Astrocyte of the cerebellum (primary cell): ENCODE measurements around the gene PTPRC.
A peak's percentile ranks its signal among the peaks of the same experiment; 100 is the strongest.

Experiments used
- DNase-seq: peaks from one replicate; pipeline ENCODE4 v3.0.0-alpha.2; 2011; ENCODE audit warnings: low read depth
- H3K4me3 ChIP-seq: 2 replicates; pipeline ENCODE4 v1.5.1; 2011; ENCODE audit warnings: mild to moderate bottlenecking, low read depth, low read length, moderate library complexity
- in situ Hi-C: cut with HindIII; loops from 2 replicates; pipeline ENCODE4 v1.10.0; 2017; ENCODE audit warnings: low sequenced_read_pairs
- TF ChIP-seq, protein P1 (sequence below): IDR thresholded peaks from 2 replicates; pipeline ENCODE4 v1.5.1; 2012; ENCODE audit warnings: low read length, low read depth, moderate library complexity, mild to moderate bottlenecking; ENCODE audit errors: missing control alignments

Gene PTPRC

DNA sequence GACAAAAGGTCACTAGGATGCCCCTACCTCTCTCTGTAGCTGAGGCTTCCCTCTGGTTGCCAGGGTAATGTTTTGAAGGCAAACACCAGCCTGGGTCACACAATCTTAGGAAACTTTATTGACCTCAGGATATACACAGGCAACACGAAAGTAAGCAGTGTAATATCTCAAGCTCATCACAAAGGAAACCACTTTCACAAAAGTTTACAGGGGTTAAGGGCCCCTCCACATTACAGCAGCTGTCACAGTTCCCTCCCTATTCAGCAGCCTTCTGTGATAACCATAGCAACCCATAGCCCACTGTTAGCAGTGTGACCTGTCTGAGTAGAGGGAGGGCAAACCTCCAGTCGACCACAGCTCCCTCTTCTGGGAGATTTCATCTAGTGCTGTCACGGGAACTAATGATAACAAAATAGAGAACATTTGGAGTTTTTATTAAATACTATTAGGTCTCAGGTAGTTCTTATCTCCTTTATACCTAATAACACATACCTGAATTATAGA is 149.8 kb downstream of the PTPRC start:
- H3K4me3 ChIP-seq: no peak overlapping the region
- TF ChIP-seq, protein P1, sequence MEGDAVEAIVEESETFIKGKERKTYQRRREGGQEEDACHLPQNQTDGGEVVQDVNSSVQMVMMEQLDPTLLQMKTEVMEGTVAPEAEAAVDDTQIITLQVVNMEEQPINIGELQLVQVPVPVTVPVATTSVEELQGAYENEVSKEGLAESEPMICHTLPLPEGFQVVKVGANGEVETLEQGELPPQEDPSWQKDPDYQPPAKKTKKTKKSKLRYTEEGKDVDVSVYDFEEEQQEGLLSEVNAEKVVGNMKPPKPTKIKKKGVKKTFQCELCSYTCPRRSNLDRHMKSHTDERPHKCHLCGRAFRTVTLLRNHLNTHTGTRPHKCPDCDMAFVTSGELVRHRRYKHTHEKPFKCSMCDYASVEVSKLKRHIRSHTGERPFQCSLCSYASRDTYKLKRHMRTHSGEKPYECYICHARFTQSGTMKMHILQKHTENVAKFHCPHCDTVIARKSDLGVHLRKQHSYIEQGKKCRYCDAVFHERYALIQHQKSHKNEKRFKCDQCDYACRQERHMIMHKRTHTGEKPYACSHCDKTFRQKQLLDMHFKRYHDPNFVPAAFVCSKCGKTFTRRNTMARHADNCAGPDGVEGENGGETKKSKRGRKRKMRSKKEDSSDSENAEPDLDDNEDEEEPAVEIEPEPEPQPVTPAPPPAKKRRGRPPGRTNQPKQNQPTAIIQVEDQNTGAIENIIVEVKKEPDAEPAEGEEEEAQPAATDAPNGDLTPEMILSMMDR: peak; percentile 29
- DNase-seq: no peak
- in situ Hi-C loops: no loop called here

DNA sequence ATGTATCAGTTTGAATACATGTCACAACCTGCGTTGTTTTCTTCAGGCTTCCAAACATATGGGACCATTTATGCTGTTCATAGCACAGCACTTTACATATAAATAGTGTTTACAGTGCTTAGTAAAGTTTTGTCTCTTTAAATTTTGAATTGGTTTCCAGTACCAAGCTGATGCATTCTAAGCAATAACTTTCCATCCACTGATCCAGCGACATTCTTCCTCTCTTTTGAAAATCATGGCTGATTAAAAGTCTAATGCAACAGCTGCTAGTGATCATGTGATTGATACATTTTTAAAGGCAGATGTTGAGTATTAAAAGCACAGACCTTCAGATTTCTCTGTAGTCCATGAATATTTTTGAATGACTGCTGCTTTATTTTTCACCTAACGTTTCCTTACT is 154.9 kb downstream of the PTPRC start:
- no peak for DNase-seq

DNA sequence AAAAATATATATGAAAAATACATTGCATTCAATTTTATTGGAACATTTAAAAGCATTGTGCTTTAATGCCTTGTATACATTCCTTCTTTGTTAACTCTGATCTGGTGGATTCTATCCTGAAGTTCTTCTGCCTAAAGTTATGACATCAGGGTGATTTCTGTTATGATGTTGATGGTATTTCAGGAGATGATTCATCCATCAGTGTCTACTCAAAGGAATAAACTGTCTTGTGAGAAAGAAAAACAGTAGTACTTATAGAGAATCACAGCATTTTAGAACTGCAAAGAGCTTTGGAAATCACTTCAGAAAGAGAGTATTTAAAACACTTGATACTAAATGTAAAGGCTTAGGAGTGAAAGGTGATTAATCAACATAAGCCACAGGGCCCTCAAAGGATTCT is 155.7 kb downstream of the PTPRC start:
- in situ Hi-C loops: no loop called here
- TF ChIP-seq, protein P1: no peak
- no peak overlapping the region for H3K4me3 ChIP-seq
- DNase-seq: no peak

More for the DNA sequence above, 154.9 kb downstream of the PTPRC start:
- in situ Hi-C loops: no loop called here
- no peak overlapping the region for H3K4me3 ChIP-seq
- TF ChIP-seq, protein P1: no peak

DNA sequence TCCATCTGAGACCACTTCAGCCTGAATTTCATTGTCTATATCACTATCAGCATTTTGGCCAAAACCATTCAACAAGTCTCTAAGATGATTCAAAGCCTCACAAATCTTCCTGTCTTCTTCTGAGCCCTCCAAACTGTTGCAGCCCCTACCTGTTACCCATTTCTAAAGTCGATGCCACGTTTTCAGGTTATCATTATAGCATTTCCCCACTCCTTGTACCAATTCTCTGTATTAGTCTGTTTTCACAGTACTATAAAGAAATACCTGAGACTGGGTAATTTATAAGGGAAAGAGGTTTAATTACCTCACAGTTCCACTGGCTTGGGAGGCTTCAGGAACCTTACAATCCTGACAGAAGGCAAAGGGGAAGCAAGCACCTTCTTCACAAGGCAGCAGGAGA is 158.8 kb downstream of the PTPRC start:
- no peak for DNase-seq
- TF ChIP-seq, protein P1: no peak
- in situ Hi-C loops: no loop called here
- H3K4me3 ChIP-seq: no peak overlapping the region

DNA sequence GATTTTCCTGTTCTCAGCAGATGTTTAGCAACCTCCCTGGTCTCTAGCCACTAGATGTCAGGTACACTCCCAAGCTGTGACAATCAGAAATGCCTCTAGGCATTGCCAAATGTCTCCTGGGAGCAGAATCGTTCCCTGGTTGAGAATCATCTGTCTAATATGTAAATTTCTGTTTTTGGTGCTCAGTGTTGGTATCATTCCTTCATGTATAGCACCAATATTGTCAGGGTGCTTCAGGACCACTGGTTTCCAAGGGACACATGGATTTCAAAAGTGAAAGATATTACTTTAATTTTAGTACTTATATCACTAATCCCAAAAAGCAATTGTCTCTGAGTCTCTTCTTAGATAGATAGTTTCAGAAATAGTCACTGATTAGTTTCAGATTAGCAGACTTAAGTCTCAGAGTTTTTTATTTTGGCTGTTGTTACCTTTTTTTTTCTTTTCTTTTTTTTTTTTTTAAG is 160.1 kb downstream of the PTPRC start:
- no peak overlapping the region for H3K4me3 ChIP-seq
- in situ Hi-C loops: no loop called here
- no peak for DNase-seq
- TF ChIP-seq, protein P1: no peak

DNA sequence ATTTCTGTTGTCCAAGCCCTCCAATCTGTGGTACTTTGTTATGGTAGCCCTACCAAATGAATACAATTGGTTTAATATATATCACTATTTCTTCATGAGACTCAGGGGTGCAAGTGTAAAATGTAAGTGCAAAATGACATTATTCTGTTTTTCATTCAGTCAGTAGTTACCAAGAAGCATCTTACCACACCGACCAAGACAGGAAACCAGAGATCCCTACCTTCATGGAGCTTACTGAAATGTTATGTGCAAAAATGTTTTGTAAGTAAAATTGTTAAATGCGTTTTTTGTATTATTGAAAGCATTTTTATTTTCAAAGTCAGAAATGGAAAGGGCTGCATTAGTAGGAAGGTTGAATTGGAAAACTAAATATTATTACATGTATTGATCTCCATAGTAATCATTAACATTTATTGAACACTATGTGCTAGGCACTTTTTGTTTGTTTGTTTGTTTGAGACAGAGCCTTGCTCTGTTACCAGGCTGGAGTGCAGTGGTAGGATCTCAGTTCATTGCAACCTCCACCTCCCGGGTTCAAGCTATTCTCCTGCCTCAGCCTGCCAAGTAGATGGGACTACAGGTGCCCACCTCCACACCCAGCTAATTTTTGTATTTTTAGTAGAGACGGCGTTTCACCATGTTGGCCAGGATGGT is 166.8 kb downstream of the PTPRC start:
- no peak for DNase-seq

More for the DNA sequence above, 166.8 kb downstream of the PTPRC start:
- in situ Hi-C loops: no loop called here
- no peak overlapping the region for H3K4me3 ChIP-seq
- TF ChIP-seq, protein P1: no peak
